Astrocyte of the cerebellum (primary cell): ENCODE measurements around the gene FNDC10.
A peak's percentile ranks its signal among the peaks of the same experiment; 100 is the strongest.

Experiments
- DNase-seq: peaks from one replicate; pipeline ENCODE4 v3.0.0-alpha.2; 2011; ENCODE audit warnings: low read depth
- H3K4me3 ChIP-seq: 2 replicates; pipeline ENCODE4 v1.5.1; 2011; ENCODE audit warnings: mild to moderate bottlenecking, low read depth, low read length, moderate library complexity
- in situ Hi-C: cut with HindIII; loops from 2 replicates; pipeline ENCODE4 v1.10.0; 2017; ENCODE audit warnings: low sequenced_read_pairs
- TF ChIP-seq, protein P1 (sequence below): IDR thresholded peaks from 2 replicates; pipeline ENCODE4 v1.5.1; 2012; ENCODE audit warnings: low read length, low read depth, moderate library complexity, mild to moderate bottlenecking; ENCODE audit errors: missing control alignments

The FNDC10 gene

DNA sequence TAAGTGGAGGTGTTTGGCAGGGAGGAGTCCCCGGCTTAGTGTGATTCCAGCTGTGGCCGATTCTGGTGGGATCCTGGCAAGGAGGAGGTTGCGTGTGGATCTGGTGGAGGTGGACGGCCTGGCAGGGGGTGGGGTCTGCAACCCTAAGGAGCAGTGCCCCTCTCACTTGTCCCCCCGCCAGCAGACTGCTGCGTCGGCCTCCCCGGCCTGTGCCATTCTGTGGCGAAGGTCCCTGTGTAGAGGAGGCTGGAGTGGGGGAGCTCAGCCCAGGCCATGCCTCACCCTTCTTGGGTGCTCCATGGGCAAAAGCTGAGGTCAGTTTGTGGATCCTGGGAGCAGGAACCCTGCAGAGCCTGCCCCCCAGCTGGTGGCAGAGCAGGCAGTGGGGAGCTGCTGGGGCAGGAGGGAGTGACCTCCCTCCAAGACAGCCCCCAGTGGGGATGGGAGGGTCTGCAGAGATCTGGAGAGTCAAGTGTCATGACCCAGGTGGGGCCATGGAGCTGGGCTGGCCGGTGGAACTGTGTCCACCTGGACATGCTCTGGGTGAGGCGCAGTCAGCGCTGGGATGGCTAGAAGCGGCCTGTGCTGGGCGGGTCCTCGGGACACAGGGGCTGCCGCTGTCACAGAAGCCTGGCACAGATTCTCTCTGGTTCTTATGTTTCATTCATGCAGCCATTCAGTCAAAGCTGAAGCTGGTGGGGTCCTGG, 20.7 kb upstream of the FNDC10 start:
- no peak for DNase-seq
- in situ Hi-C loops: no loop called here
- TF ChIP-seq, protein P1, sequence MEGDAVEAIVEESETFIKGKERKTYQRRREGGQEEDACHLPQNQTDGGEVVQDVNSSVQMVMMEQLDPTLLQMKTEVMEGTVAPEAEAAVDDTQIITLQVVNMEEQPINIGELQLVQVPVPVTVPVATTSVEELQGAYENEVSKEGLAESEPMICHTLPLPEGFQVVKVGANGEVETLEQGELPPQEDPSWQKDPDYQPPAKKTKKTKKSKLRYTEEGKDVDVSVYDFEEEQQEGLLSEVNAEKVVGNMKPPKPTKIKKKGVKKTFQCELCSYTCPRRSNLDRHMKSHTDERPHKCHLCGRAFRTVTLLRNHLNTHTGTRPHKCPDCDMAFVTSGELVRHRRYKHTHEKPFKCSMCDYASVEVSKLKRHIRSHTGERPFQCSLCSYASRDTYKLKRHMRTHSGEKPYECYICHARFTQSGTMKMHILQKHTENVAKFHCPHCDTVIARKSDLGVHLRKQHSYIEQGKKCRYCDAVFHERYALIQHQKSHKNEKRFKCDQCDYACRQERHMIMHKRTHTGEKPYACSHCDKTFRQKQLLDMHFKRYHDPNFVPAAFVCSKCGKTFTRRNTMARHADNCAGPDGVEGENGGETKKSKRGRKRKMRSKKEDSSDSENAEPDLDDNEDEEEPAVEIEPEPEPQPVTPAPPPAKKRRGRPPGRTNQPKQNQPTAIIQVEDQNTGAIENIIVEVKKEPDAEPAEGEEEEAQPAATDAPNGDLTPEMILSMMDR: no peak
- no peak overlapping the region for H3K4me3 ChIP-seq

DNA sequence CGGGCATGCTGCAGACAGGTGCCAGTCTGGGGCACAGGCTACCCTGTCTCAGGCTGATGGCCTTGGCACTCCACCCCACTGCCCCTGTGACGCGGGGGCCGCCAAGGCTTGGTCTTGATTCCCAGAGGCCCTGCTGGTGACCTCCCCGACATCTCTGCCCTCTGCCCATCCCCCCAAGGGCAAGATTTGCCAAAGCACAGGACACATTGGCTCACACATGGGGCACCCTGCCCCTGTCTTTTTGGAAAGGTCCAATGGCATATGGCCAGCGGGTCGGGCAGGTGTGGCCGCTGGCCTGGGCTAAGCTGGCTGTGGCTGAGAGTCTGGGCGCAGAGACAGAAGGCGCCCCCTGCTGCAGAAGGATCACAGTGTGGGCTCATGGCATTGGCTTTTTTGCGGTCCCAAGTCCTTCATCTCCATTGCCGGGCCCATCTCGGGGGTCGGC, 20.0 kb upstream of the FNDC10 start:
- in situ Hi-C loops: no loop called here
- TF ChIP-seq, protein P1: no peak

DNA sequence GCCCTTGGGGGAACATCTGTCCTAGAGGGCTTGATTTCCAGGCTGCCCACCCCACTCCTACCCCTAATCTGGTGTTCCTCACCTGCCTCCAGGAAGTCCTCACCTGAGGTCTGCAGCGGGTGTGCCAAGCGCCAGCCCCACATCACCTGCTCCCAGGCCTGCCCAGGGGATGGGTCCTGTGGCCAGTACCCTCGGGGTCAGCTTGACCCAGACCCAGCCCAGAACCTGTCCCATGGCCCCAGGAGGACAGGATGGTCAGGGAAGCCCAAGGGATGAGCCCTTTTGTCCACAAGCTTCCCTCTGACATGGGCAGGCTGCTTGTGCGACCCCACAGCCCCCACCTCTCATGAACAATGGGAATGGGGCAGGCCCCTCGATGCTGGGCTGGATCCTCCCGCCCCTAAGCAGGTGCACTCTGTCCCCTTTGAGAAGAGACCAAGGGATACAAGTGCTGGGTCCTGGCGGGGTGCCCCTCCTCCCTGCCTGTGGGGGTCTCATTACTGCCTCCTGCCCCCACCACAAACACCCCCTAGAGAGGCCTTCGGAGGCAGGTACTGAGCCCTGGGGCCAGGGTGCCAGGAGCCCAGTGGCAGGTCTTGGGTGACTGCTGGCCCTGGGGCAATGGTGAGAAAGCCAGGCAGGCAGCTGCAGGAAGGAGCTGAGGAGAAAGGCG, 18.6 kb upstream of the FNDC10 start:
- no peak for DNase-seq
- no peak overlapping the region for H3K4me3 ChIP-seq
- in situ Hi-C loops: no loop called here
- TF ChIP-seq, protein P1: no peak

More for the DNA sequence above, 20.0 kb upstream of the FNDC10 start:
- no peak for DNase-seq
- no peak overlapping the region for H3K4me3 ChIP-seq

DNA sequence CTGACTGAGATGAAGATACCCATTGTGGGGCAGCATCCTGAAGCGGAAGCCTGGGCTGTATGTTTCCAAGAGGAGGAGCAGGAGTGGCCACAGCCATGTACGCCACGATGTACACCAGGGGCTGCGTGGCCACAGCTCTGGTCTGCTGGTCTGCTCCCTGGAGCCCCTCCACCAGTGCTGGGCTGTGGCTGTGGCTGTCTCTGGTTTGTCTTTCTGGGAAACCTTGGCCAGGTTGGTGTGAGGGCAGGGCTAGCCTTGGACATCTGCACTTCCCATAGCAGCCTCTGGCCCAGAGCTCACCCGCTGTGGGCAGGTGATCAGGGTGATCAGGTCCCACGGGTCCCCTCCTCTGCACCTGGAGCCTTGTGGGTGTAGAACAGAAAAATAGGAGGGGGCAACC, 18.0 kb upstream of the FNDC10 start:
- in situ Hi-C loops: no loop called here
- no peak for DNase-seq
- TF ChIP-seq, protein P1: no peak
- H3K4me3 ChIP-seq: no peak overlapping the region

DNA sequence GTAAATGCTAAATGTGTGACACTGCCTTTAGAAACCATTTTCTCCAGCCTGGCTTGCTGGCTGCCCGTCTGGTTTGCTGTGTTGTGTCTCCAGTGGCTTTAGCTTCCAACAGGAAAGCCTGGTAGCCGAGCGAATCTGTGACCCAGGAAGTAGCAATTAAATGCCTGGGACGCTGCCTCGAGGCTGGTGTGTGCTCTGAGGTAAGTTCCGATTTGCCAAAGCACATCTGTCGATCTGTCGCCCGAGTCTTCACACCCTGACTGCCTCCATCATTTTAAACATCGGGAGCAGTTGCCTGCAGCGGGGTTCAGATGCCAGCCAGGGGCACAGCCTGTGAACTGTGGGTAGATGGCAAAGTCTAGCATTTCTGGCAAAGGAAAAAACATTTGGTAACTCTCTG, 17.6 kb upstream of the FNDC10 start:
- no peak for DNase-seq
- no peak overlapping the region for H3K4me3 ChIP-seq
- TF ChIP-seq, protein P1: no peak
- in situ Hi-C loops: no loop called here

DNA sequence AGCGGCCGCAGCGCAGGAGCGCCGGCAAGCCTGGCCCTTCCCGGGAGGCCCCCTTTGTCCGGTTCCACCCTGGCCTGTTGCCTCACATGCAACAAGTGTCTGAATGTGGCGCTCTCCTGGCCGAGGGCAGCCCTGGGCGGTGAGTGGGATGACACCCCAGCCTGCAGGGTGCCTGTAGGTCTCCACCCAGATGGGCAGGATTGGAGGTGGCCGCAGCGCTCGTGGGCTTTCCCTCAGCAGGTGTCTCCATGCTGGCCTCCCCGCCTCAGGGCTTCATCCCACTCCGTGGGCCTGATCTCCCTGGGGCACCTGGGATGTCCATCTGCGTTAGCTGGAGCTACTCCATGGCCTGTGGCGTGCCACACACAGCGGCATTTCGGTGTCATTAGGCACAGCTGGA, 16.9 kb upstream of the FNDC10 start:
- no peak for DNase-seq
- in situ Hi-C loops: no loop called here
- TF ChIP-seq, protein P1: no peak
- peak overlapping the region; percentile 87 for H3K4me3 ChIP-seq
